RWPE2 (cell line): ENCODE results near the gene BRMS1.
"Not testable (repeated sequence)": the region's sequence is repeated elsewhere in the genome, so short reads cannot be mapped to it uniquely, and the experiment has no call there.

Experiments
- ATAC-seq: fragments of 200-7000 bp; cut with Tn5 transposase; 3 replicates; pipeline ENCODE4 v1.9.1; 2021; ENCODE audit warnings: low read depth
- DNase-seq: peaks from one replicate; pipeline ENCODE4 v3.0.0-alpha.2; 2020; ENCODE audit warnings: low spot score
- H3K27ac ChIP-seq: fragments of 450-650 bp; 2 replicates; pipeline ENCODE4 v1.5.1; 2017; ENCODE audit warnings: mild to moderate bottlenecking; ENCODE audit not compliant: poor library complexity, severe bottlenecking
- H3K27me3 ChIP-seq: fragments of 250-450 bp; sonication (Bioruptor Pico); 2 replicates; pipeline ENCODE4 v1.5.1; 2021; ENCODE audit warnings: mild to moderate bottlenecking, moderate library complexity; ENCODE audit not compliant: insufficient read depth, poor library complexity, severe bottlenecking
- H3K36me3 ChIP-seq: fragments of 250-450 bp; sonication (Bioruptor Pico); 2 replicates; pipeline ENCODE4 v1.5.1; 2020; ENCODE audit warnings: low read depth, mild to moderate bottlenecking, moderate library complexity
- H3K4me1 ChIP-seq: fragments of 250-450 bp; sonication (Bioruptor Pico); 2 replicates; pipeline ENCODE4 v1.5.1; 2021; ENCODE audit warnings: mild to moderate bottlenecking, moderate library complexity; ENCODE audit not compliant: insufficient read depth, poor library complexity, severe bottlenecking
- H3K4me3 ChIP-seq: fragments of 250-450 bp; sonication (Bioruptor Pico); 2 replicates; pipeline ENCODE4 v1.5.1; 2021; ENCODE audit warnings: mild to moderate bottlenecking, moderate library complexity; ENCODE audit not compliant: severe bottlenecking
- H3K9me3 ChIP-seq: fragments of 250-450 bp; sonication (Bioruptor Pico); 2 replicates; pipeline ENCODE4 v1.5.1; 2021; ENCODE audit warnings: mild to moderate bottlenecking, moderate library complexity; ENCODE audit not compliant: severe bottlenecking
- TF ChIP-seq, protein P1 (sequence below): fragments of 450-650 bp; IDR thresholded peaks from one replicate; pipeline ENCODE4 v1.5.1; 2017; ENCODE audit warnings: mild to moderate bottlenecking, moderate library complexity; ENCODE audit not compliant: poor library complexity, severe bottlenecking

BRMS1 gene

DNA sequence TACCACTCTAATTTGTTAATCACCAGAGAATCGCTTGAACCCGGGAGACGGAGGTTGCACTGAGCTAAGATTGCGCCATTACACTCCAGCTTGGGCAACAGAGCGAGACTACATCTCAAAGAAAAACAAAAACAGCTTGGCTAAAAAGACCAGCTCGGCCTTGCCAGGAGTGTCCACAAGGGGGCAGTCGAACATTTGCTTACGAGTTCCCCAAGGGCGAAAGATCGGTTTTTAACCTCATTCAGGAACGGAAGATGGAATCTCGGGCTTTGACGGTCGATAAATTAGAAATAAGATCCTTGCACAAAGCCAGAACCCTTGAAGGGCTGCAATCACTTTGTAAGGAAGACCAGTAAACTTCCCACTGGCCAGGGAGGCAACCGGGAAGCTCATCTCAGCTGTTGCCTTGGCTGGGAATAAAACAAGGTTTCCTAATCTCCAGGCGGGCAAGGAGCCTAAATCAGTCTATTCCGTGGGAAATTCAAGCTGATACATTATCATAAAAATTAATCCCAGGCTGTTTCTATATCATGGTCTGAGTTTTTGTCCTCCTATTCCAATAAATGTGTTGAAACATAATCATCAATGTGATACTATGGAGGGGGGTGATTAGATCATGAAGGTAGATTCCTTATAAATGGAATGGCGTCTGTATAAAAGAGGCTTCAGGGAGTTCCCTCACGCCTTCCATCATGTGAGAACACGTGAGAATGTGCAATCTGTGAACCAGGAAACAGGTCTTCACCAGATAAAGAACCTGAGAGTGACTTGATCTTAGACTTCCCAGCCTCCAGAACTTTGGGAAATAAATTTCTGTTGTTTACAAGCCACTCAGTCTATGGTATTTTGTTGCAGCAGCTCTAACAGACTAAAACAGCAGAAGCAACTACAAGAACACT, 41.5 kb upstream of the BRMS1 start:
- ATAC-seq (peak; percentile 67), DNase-seq (no peak)
- no peaks in the 10 kb centered on the region for H3K27me3 ChIP-seq
- no peak overlapping the region for H3K27ac ChIP-seq
- H3K9me3 ChIP-seq: no peaks in the 10 kb centered on the region
- TF ChIP-seq, protein P1, sequence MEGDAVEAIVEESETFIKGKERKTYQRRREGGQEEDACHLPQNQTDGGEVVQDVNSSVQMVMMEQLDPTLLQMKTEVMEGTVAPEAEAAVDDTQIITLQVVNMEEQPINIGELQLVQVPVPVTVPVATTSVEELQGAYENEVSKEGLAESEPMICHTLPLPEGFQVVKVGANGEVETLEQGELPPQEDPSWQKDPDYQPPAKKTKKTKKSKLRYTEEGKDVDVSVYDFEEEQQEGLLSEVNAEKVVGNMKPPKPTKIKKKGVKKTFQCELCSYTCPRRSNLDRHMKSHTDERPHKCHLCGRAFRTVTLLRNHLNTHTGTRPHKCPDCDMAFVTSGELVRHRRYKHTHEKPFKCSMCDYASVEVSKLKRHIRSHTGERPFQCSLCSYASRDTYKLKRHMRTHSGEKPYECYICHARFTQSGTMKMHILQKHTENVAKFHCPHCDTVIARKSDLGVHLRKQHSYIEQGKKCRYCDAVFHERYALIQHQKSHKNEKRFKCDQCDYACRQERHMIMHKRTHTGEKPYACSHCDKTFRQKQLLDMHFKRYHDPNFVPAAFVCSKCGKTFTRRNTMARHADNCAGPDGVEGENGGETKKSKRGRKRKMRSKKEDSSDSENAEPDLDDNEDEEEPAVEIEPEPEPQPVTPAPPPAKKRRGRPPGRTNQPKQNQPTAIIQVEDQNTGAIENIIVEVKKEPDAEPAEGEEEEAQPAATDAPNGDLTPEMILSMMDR: peak; percentile 92
- no peaks in the 10 kb centered on the region for H3K4me1 ChIP-seq
- no peak overlapping the region for H3K4me3 ChIP-seq
- no peaks in the 10 kb centered on the region for H3K36me3 ChIP-seq

- not testable (repeated sequence) for H3K27ac ChIP-seq, DNase-seq, H3K4me1 ChIP-seq, H3K4me3 ChIP-seq, H3K27me3 ChIP-seq, ATAC-seq, H3K9me3 ChIP-seq, H3K36me3 ChIP-seq
These were observed 39.4 kb upstream of the BRMS1 start for GRCh38 chr11:66384316-66384715.

GRCh38 chr11:66380264-66380663, 35.4 kb upstream of the BRMS1 start:
- H3K9me3 ChIP-seq, H3K4me3 ChIP-seq, H3K36me3 ChIP-seq, H3K27me3 ChIP-seq, H3K4me1 ChIP-seq, H3K27ac ChIP-seq, DNase-seq: not testable (repeated sequence)
- peak; percentile 55; the same call in 2 of the 3 replicates for ATAC-seq
- TF ChIP-seq, protein P1: peak; percentile 24

- Histone ChIP-seq H3K27ac (peak overlapping the region; percentile 60), H3K4me1 (peaks cover 12% of the 10 kb centered on the region)
- H3K36me3 ChIP-seq, ATAC-seq, H3K27me3 ChIP-seq, DNase-seq, H3K9me3 ChIP-seq, H3K4me3 ChIP-seq: not testable (repeated sequence)
These were observed 28.9 kb upstream of the BRMS1 start for GRCh38 chr11:66373690-66374287.

DNA sequence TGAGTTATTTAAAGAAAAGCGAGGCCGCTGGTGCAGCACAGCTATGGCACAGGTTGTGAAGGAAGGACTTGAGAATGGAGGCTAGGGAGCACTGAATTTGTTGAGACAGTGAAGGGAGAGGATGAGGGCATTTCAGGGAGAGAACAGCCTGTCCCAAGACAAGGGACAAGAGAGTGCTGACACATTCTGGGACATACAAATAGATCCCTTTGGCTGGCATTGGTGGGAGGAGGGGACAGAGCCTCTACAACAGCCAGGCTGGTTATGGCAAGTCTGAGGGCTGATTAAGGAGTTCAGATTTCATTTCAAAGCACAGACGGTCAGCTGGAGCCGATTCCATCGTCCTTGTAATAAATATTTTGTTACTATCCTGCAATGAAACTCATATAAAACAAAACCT, 28.4 kb upstream of the BRMS1 start:
- peaks cover 12% of the 10 kb centered on the region for H3K4me1 ChIP-seq
- H3K4me3 ChIP-seq: no peak overlapping the region
- H3K9me3 ChIP-seq: no peaks in the 10 kb centered on the region
- H3K27ac ChIP-seq: peak overlapping the region; percentile 60
- TF ChIP-seq, protein P1: no peak
- H3K36me3 ChIP-seq: peaks cover 7% of the 10 kb centered on the region
- DNase-seq (no peak), ATAC-seq (no peak)
- H3K27me3 ChIP-seq: no peaks in the 10 kb centered on the region
